K562 (cell line): ENCODE measurements around the gene SND1.

Experiments
- ARNT ChIP-seq, 2 experiments: fragments of 450-650 bp; IDR thresholded peaks; 2 replicates each; pipeline ENCODE4 v1.6.1; 2016; ENCODE audit warnings: mild to moderate bottlenecking in 1 of 2
- CTCF ChIP-seq, 3 experiments: IDR thresholded peaks in 2 of 3; conservative IDR thresholded peaks in 1 of 3; 2 replicates each; pipeline ENCODE4 v1.5.1; 2011 to 2012; ENCODE audit warnings: low read length in 3 of 3, mild to moderate bottlenecking in 3 of 3, control low read depth in 2 of 3, improper control_type of control experiment in 1 of 3, inconsistent platforms in 1 of 3, low read depth in 1 of 3, mixed read lengths in 1 of 3, moderate library complexity in 1 of 3; ENCODE audit not compliant: insufficient read depth in 2 of 3
- MAFK ChIP-seq: IDR thresholded peaks from 2 replicates; pipeline ENCODE4 v1.6.1; 2011; ENCODE audit warnings: low read length, improper control_type of control experiment
- RAD21 ChIP-seq, 2 experiments: fragments of 250-450 bp in 1 of 2; fragments of 450-650 bp in 1 of 2; sonication (Bioruptor Pico) in 1 of 2; formaldehyde crosslinking in 1 of 2; IDR thresholded peaks in 1 of 2; conservative IDR thresholded peaks in 1 of 2; 2 replicates each; pipeline versions ENCODE4 v1.4.0 to v1.8.0; 2020 to 2022; ENCODE audit warnings: mild to moderate bottlenecking in 2 of 2, moderate library complexity in 1 of 2
- SREBF2 ChIP-seq: sonication (generic); formaldehyde crosslinking; IDR thresholded peaks from 2 replicates; pipeline ENCODE4 v1.4.0; 2020; ENCODE audit warnings: mild to moderate bottlenecking, missing genetic modification reagents
- TGIF2 ChIP-seq: sonication (generic); formaldehyde crosslinking; IDR thresholded peaks from 2 replicates; pipeline ENCODE4 v1.8.1; 2022; ENCODE audit warnings: mild to moderate bottlenecking, missing genetic modification reagents, moderate library complexity
- ZBTB33 ChIP-seq: sonication (generic); formaldehyde crosslinking; IDR thresholded peaks from 2 replicates; pipeline ENCODE4 v1.8.1; 2023; ENCODE audit warnings: mild to moderate bottlenecking, missing genetic modification reagents

- no peak for TF ChIP-seq RAD21 (CRISPR knock-in tag; conservative IDR thresholded peaks at IDR 0.05 in 1 of 2, IDR thresholded peaks at IDR 0.05 in 1 of 2)
- no peak for TF ChIP-seq CTCF (IDR thresholded peaks at IDR 0.05 in 2 of 3, conservative IDR thresholded peaks at IDR 0.05 in 1 of 3; ENCODE audit: insufficient read depth in 2 of 3, low read depth in 1 of 3, low read length in 3 of 3)
- no peak for TF ChIP-seq SREBF2 (CRISPR knock-in tag)
- no peak for TF ChIP-seq TGIF2 (CRISPR knock-in tag)
- TF ChIP-seq ZBTB33 (CRISPR knock-in tag): no peak
- no peak for TF ChIP-seq MAFK
- no peak for TF ChIP-seq ARNT (IDR thresholded peaks at IDR 0.05)
Measured at GRCh38 chr7:127844165-127844564, 192.2 kb downstream of the SND1 start.
